K562 (cell line): ENCODE data around the gene VWA2. TPM values are rescaled to one million over a fixed set of nuclear protein-coding genes. Genes with fewer than 3 reads are reported as not detected.

Experiments used
- ATAC-seq: fragments of 200-7000 bp; cut with Tn5 transposase; 3 replicates; pipeline ENCODE4 v1.9.1; 2020; ENCODE audit warnings: moderate library complexity
- BruUV-seq: library from RNA; stranded (reverse); fragments of 400-500 nt; replicated peaks from 2 replicates; lab custom pipeline; 2021; lab: Mats Ljungman, UMichigan
- CTCF ChIA-PET: fragments of 300-600 bp; formaldehyde crosslinking; extraction: SDS; loops from one replicate; lab custom pipeline; 2021; ENCODE audit warnings: low intra/inter-chr PET ratio; lab: Yijun Ruan, JAX
- POLR2A ChIA-PET: fragments of 300-600, 350-650 bp; sonication (Branson Sonifier 250); formaldehyde crosslinking; extraction: SDS; loops from one replicate; lab custom pipeline; 2021; ENCODE audit warnings: antibody characterized with exemption, inconsistent platforms; lab: Yijun Ruan, JAX
- DNase-seq, 4 experiments: peaks; one replicate each; pipeline versions ENCODE4 v3.0.0 to v3.0.0-alpha.2; 2011 to 2018; ENCODE audit warnings: low spot score in 3 of 4, mixed read lengths in 3 of 4; ENCODE audit errors: extremely low read depth in 1 of 4
- FAIRE-seq: peaks from 2 replicates; lab custom pipeline; 2011; peaks lifted over from hg19 to GRCh38; lab: Jason Lieb, UNC
- H2AFZ ChIP-seq: 2 replicates; pipeline ENCODE4 v1.6.0; 2011; ENCODE audit warnings: low read depth, low read length, control low read depth, inconsistent platforms
- H3K27ac ChIP-seq: fragments of 200-600 bp; 3 replicates; pipeline ENCODE4 v1.8.0; 2011; ENCODE audit warnings: low read depth, mild to moderate bottlenecking, control low read depth, inconsistent platforms, low read length, moderate library complexity, mixed read lengths; ENCODE audit errors: extremely low read depth
- H3K27me3 ChIP-seq, 2 experiments: fragments of 300-600 bp in 1 of 2; 2 replicates in 1 of 2; 3 replicates in 1 of 2; pipeline versions ENCODE4 v1.6.0 to v1.8.0; 2011; ENCODE audit warnings: inconsistent platforms in 2 of 2, low read length in 2 of 2, mild to moderate bottlenecking in 1 of 2, mixed read lengths in 1 of 2, moderate library complexity in 1 of 2; ENCODE audit not compliant: control insufficient read depth in 2 of 2, insufficient read depth in 2 of 2
- H3K36me3 ChIP-seq: fragments of 300-600 bp; 3 replicates; pipeline ENCODE4 v1.8.0; 2011; ENCODE audit warnings: mild to moderate bottlenecking, low read length, inconsistent platforms; ENCODE audit not compliant: control insufficient read depth, insufficient read depth
- H3K4me1 ChIP-seq, 2 experiments: fragments of 200-600 bp in 1 of 2; replicated peaks in 1 of 2; 2 replicates in 1 of 2; 3 replicates in 1 of 2; pipeline versions ENCODE4 v1.5.1 to v1.8.0; 2011; ENCODE audit warnings: inconsistent platforms in 2 of 2, low read length in 2 of 2, mild to moderate bottlenecking in 1 of 2, mixed read lengths in 1 of 2, moderate library complexity in 1 of 2; ENCODE audit not compliant: control insufficient read depth in 2 of 2, insufficient read depth in 2 of 2
- H3K4me2 ChIP-seq: 2 replicates; pipeline ENCODE4 v1.6.1; 2011; ENCODE audit warnings: low read length, control low read depth, inconsistent platforms, mixed read lengths; ENCODE audit not compliant: insufficient read depth
- H3K4me3 ChIP-seq: fragments of 200-600 bp; sonication (generic), shearing (Covaris generic); 2 replicates; pipeline ENCODE4 v1.5.1; 2016; ENCODE audit warnings: control low read depth, inconsistent platforms
- H3K79me2 ChIP-seq: fragments of 200-600 bp; 3 replicates; pipeline ENCODE4 v1.8.0; 2011; ENCODE audit warnings: low read length, inconsistent platforms; ENCODE audit not compliant: control insufficient read depth, insufficient read depth
- H3K9ac ChIP-seq, 2 experiments: 2 replicates each; pipeline versions ENCODE4 v1.6.0 to v1.6.1; 2011; ENCODE audit warnings: low read depth in 2 of 2, low read length in 2 of 2, control low read depth in 1 of 2, inconsistent platforms in 1 of 2, mild to moderate bottlenecking in 1 of 2, mixed read lengths in 1 of 2; ENCODE audit not compliant: insufficient read depth in 1 of 2
- H3K9me1 ChIP-seq: one replicate; pipeline ENCODE4 v1.6.0; 2011; ENCODE audit warnings: inconsistent platforms, mild to moderate bottlenecking, low read length, moderate library complexity; ENCODE audit not compliant: control insufficient read depth, insufficient read depth
- H3K9me3 ChIP-seq: replicated peaks from 2 replicates; pipeline ENCODE4 v1.5.1; 2011; ENCODE audit warnings: low read depth, low read length, inconsistent platforms; ENCODE audit not compliant: control insufficient read depth, insufficient read depth
- H4K20me1 ChIP-seq: replicated peaks from 2 replicates; pipeline ENCODE4 v1.6.1; 2011; ENCODE audit warnings: low read length, inconsistent platforms, mixed read lengths; ENCODE audit not compliant: control insufficient read depth, insufficient read depth
- CTCF ChIP-seq, 3 experiments: IDR thresholded peaks in 2 of 3; conservative IDR thresholded peaks in 1 of 3; 2 replicates each; pipeline ENCODE4 v1.5.1; 2011 to 2012; ENCODE audit warnings: low read length in 3 of 3, mild to moderate bottlenecking in 3 of 3, control low read depth in 2 of 3, improper control_type of control experiment in 1 of 3, inconsistent platforms in 1 of 3, low read depth in 1 of 3, mixed read lengths in 1 of 3, moderate library complexity in 1 of 3; ENCODE audit not compliant: insufficient read depth in 2 of 3
- EHMT2 ChIP-seq: fragments of 450-650 bp; IDR thresholded peaks from 2 replicates; pipeline ENCODE4 v1.6.1; 2018; ENCODE audit warnings: antibody characterized with exemption
- RAD21 ChIP-seq, 2 experiments: fragments of 250-450 bp in 1 of 2; fragments of 450-650 bp in 1 of 2; sonication (Bioruptor Pico) in 1 of 2; formaldehyde crosslinking in 1 of 2; IDR thresholded peaks in 1 of 2; conservative IDR thresholded peaks in 1 of 2; 2 replicates each; pipeline versions ENCODE4 v1.4.0 to v1.8.0; 2020 to 2022; ENCODE audit warnings: mild to moderate bottlenecking in 2 of 2, moderate library complexity in 1 of 2
- WGBS: fragments of 100-300 bp; shearing (Covaris generic); methylation state at CpG from one replicate; pipeline ENCODE4 v1.1.6; 2016; ENCODE audit warnings: low coverage, mixed read lengths; ENCODE audit not compliant: insufficient coverage; ENCODE audit errors: missing lambda C conversion rate; 5-methylcytosine and 5-hydroxymethylcytosine counted together
- in situ Hi-C: fragments of 300-500 bp; cut with MboI; formaldehyde crosslinking; loops from 4 replicates; pipeline ENCODE4 v1.15.0; 2018; ENCODE audit warnings: inconsistent platforms, mixed read lengths
- intact Hi-C: fragments of 100-400 bp; cut with micrococcal nuclease; formaldehyde crosslinking; loops from 2 replicates; pipeline ENCODE4 v1.14.2; 2022
- polyA plus RNA-seq, 8 experiments: library from polyadenylated mRNA; depleted of rRNA in 4 of 8; stranded (reverse) in 5 of 8; unstranded in 3 of 8; fragments of >200 nt; fragmentation: Nextera tagmentation in 2 of 8; fragmentation: Illumina TruSeq in 1 of 8; extraction: Ambion mirVana in 2 of 8; extraction: Trizol in 1 of 8; gene quantifications; 2 replicates each; pipeline versions ENCODE4 v1.2.1 to v1.2.3, GENCODE V29; 2011 to 2014; ENCODE audit warnings: inconsistent platforms in 1 of 8, missing spikeins in 1 of 8
- total RNA-seq, 7 experiments: library from RNA; depleted of rRNA in 6 of 7; stranded (reverse); fragments of >200 nt in 6 of 7; fragmentation: Illumina TruSeq in 2 of 7; extraction: Trizol in 2 of 7; gene quantifications; 2 replicates each; pipeline versions ENCODE4 v1.2.1 to v1.2.3, GENCODE V29; 2011 to 2021; ENCODE audit warnings: low replicate concordance in 1 of 7

The VWA2 gene
- total and polyA plus RNA-seq, 9 of the 15 experiments (the other 6 are each of a cell fraction or from before 2014, with no cell fraction given), result not detected

- FAIRE-seq (no peak), ATAC-seq (peak; percentile 82), DNase-seq (peak in 3 of 4 experiments; percentile 7 to 23 (median 10))
- intact Hi-C loops, result loop anchor here (5.0 to 10.0 kb wide), 2 partner anchors 396 to 596 kb away; no protein-coding TSS in a partner anchor
- Histone ChIP-seq H3K27ac (no peak overlapping the region), H3K36me3 (no peaks in the 10 kb centered on the region), H3K9me3 (no peaks in the 10 kb centered on the region), H3K4me3 (no peak overlapping the region), H3K9ac (no peak overlapping the region), H3K4me1 (no peaks in the 10 kb centered on the region), H2AFZ (no peak overlapping the region), H3K27me3 (peaks cover 0 to 8% of the 10 kb centered on the region in 2 experiments; a peak in 1 of 5 replicates), H3K79me2 (no peaks in the 10 kb centered on the region), H3K9me1 (no peaks in the 10 kb centered on the region), H4K20me1 (no peaks in the 10 kb centered on the region), H3K4me2 (no peak overlapping the region)
- TF ChIP-seq CTCF (IDR thresholded peaks at IDR 0.05 in 2 of 3, conservative IDR thresholded peaks at IDR 0.05 in 1 of 3; ENCODE audit: insufficient read depth in 2 of 3, low read depth in 1 of 3, low read length in 3 of 3), result peak; percentile 25 to 45 (median 36); a peak in 5 of 6 replicates
- no peak for TF ChIP-seq EHMT2
- TF ChIP-seq RAD21 (CRISPR knock-in tag; conservative IDR thresholded peaks at IDR 0.05 in 1 of 2, IDR thresholded peaks at IDR 0.05 in 1 of 2), result peak in 1 of 2 experiments; percentile 34; a peak in 2 of 4 replicates
- no TSS peak for BruUV-seq
- ChIA-PET CTCF (no interaction called here), POLR2A (interaction anchor here (0.5 kb wide), 1 partner anchor 8 kb away, joined by 4 read pairs; no protein-coding TSS in a partner anchor)
- WGBS, result 0% methylated on average over 4 of the region's 9 CpGs
- in situ Hi-C loops, result no loop called here
These were observed 62.1 kb downstream of the VWA2 start for GRCh38 chr10:114301177-114301576.
